ENCODE measurements around the gene ANKS1B.

DNA sequence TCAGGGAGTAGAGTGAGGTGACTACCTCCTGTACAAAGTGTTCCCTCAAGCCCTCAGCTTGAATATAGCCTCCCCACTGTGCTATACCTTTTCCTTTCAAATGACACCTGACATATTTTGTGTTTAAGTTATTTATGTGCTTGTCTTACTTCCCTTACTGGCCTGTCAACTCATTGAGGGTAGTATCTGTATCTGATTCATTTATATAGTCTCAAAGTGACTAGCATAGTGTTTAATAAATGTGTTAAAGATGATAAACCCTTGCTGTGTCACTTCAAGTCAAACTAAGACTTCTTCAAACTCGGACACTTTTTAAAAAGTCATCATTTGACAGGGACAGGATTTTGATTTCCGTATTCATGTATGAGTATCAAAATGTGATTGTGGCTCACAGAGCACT, 1287.5 kb downstream of the ANKS1B start:
- TF ChIP-seq, protein P1, sequence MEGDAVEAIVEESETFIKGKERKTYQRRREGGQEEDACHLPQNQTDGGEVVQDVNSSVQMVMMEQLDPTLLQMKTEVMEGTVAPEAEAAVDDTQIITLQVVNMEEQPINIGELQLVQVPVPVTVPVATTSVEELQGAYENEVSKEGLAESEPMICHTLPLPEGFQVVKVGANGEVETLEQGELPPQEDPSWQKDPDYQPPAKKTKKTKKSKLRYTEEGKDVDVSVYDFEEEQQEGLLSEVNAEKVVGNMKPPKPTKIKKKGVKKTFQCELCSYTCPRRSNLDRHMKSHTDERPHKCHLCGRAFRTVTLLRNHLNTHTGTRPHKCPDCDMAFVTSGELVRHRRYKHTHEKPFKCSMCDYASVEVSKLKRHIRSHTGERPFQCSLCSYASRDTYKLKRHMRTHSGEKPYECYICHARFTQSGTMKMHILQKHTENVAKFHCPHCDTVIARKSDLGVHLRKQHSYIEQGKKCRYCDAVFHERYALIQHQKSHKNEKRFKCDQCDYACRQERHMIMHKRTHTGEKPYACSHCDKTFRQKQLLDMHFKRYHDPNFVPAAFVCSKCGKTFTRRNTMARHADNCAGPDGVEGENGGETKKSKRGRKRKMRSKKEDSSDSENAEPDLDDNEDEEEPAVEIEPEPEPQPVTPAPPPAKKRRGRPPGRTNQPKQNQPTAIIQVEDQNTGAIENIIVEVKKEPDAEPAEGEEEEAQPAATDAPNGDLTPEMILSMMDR (IDR thresholded peaks at IDR 0.05), result no peak
- no peak for TF ChIP-seq PREB (CRISPR knock-in tag; IDR thresholded peaks at IDR 0.05; ENCODE audit: borderline replicate concordance)
- TF ChIP-seq E2F1 (CRISPR knock-in tag; IDR thresholded peaks at IDR 0.05), result no peak
